Left hindlimb (tissue), 1 donor: ENCODE results near the gene DOCK2.

Experiments
- DNase-seq: peaks from one replicate; pipeline ENCODE4 v3.0.0-alpha.2; 2018

The DOCK2 gene

GRCh38 chr5:169911448-169912212, 274.6 kb downstream of the DOCK2 start:
- DNase-seq: no peak

DNA sequence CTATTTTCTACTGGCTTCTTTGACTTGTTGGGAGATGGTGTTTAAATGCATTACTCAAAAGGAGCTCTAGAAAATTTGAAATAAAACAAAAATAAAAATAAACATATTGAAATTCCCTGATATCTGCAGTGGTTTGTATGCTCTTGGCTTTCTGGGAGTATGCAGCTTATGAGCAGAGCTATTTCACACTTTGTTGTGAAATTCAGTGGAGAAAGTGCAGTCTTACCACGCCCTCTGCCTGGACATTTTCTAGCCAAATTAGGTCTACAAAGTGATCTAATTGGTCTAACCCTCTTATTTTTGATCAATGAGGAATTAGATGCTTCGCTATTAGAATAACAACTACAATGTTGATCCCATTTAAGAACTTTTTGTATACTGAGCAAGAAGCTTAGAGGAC, 276.4 kb downstream of the DOCK2 start:
- DNase-seq: no peak

DNA sequence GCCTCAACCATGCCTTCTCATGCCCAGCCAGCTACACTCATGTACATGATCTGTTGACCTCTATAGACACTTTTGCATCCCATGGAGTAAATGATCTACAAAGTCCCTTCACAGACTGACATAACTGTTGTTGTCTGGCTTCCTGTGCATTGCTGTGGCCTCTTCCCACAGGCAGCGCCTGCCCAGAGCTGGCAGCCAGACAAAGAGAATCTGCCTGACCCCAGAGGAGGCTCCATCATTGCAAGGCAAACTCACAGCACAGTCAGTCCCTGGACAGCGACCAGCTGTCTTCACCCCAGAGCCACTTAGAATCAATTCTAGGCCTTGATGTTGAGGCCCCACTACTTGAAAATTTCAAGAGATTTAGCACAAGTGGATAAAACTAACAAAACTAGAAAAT, 277.7 kb downstream of the DOCK2 start:
- peak; percentile 65 for DNase-seq

DNA sequence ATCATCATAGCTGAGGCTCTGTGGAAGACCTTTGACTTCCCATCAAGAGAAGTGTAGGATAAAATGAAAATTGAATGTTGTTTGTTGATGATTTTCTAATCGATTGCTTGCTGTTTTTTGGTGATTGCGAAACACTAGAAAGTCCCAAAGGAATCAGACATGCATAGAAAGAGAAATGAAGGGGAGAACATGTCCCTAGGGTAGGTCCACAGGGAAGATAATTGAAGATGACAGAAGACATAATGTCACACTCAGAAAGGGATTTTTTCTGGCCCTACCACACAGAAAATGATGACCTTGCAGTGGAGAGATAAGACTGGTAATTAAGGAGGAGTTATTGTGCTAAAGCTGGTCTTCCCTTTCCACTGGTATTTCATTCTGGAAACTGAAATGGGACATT, 280.4 kb downstream of the DOCK2 start:
- no peak for DNase-seq

DNA sequence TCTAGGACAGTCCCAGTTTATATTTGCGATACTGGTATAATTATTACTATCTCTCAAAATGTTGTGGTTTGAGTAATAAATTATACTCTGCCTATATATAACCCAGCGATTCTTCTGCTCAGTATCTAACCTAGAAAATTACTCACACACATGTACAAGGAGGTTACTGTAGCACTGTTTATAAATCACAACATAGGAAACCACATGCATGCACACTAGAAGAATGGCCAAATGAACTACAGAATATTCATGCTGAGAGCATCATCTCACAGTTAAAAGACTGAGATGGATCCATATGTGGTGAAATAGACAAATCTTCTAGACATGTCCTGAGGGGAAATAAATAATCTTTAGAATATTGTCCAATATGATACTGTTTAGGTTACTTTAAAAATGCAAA, 281.2 kb downstream of the DOCK2 start:
- no peak for DNase-seq

DNA sequence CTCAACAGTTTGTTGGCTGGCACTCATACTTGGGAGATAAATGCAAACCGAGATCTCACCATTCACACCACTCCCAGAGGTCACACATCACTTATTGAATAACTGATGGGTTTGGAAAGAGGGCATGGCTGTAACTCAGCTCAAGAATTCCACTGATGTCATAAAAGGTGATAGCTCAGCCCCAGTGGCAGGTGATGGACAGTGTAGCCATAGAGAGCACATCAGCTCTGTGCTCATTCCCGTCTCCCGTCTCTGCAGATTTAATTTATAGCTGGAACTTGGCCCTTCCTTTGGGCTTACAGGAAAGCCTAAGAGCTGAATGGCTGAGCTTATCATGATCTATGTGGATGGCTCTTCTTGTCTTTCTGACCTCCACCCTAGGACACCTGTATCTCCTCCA, 283.4 kb downstream of the DOCK2 start:
- no peak for DNase-seq

DNA sequence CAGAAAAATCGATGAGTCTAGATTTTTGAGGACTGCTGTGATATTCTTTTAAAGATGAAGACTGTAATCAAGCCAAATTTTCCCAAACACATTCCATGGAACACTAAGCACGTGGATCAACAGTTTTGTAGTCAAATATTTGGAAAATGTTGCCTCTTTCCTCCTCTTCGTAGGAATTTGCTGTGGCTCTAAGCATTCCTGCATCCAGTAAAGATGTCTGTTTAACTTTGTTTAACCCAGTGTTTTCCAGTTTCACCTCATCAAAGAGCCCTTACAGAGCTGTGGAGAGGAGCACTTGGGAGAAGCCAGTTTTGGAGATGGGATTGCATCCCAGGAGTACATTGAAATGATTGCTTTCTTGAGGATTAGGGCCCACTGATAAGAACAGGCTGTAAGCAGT, 284.3 kb downstream of the DOCK2 start:
- no peak for DNase-seq

DNA sequence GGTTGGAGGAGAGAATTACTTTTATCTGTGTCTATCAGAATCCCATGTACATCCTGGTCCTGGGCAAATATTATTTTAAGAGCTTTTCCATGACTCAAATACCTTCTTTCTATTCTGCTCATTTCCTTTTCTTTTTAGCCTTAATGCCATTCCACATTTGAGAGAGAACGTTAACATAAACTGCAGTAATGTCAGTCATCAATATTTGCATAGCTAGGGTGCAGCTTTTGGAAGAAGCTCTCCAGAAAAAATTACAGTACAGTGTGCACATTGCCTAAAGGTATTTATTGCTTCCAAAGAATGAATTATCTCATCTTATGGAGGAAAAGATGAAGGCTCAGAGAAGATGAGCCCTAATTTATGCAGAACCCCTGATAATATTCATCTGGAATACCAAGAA, 284.9 kb downstream of the DOCK2 start:
- no peak for DNase-seq

- DNase-seq: no peak
Observed at GRCh38 chr5:169922474-169922873, 285.4 kb downstream of the DOCK2 start.

DNA sequence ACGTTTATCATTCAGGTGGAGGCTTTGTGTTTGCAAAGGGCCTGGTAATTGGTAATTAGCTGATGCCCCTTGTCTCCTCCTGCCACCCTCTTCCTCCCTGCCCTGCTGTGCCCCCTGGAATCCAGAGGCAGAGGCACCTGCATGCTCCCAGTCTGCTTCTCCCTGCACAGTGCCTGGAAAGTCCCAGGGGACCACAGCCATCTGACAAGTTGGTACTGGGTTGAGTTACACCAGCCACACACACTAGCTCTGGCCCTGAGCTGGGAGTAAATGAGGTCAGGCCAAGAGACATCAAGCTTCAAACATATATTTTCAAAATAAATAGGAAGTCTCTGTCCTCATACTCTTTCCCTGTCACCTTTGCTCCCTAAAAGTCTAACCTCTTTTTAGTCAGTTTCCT, 286.9 kb downstream of the DOCK2 start:
- no peak for DNase-seq

- no peak for DNase-seq
Observed at GRCh38 chr5:169933127-169933526, 296.1 kb downstream of the DOCK2 start.

GRCh38 chr5:169933616-169934015, 296.5 kb downstream of the DOCK2 start:
- DNase-seq: no peak

DNA sequence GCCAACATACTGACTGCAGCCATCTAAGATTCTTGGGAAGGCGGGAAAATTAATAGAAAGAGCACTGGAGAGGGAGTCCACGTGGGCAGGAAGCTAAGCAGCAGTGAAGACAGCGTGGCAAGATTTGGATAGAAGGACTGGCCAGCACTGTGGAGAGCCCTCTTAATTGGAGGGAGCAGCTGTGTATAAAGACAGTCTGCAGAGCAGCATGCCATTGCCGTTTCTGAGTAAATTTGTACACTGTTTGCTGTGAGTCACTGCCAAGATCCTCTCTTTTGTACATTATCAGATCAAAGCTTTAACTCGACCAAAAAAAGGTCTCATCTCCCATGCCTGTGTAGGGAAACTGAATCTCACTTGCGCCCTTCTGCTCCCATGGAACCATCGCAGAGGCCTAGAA, 297.9 kb downstream of the DOCK2 start:
- DNase-seq: no peak

DNA sequence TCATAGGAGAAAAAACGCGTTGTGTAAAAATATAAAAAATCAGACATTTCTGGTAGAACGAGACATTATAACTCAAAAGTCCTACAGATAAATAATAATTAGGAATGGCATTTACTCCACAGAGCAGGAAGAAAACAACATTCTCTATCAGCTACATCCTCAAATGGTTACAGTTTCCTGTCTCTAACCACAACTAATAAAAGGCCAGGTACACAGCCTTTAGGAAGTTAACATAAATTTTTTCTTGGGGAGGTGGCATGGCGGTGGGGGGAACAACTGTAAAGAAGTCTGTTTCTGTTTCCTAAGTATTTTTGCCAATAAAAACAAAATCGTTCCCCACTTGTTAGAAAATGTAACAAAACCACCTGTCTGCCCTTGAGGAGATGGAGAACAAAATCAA, 298.7 kb downstream of the DOCK2 start:
- no peak for DNase-seq

DNA sequence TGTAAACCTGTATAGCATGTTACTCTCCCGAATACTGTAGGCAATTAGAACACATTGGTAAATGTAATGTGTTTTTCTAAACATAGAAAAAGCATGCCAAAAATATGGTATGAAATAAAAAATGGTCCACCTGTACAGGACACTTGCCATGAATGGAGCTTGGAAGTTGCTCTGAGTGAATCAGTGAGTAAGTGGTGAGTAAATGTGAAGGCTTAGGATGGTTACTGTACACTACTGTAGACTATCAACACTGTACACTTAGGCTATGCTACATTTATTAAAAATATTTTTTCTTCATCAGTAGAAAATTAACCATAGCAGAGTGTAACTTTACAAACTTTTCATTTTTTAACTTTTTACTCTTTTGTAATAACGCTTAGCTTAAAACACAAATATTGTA, 301.4 kb downstream of the DOCK2 start:
- no peak for DNase-seq

GRCh38 chr5:169939731-169940130, 302.7 kb downstream of the DOCK2 start:
- no peak for DNase-seq

DNA sequence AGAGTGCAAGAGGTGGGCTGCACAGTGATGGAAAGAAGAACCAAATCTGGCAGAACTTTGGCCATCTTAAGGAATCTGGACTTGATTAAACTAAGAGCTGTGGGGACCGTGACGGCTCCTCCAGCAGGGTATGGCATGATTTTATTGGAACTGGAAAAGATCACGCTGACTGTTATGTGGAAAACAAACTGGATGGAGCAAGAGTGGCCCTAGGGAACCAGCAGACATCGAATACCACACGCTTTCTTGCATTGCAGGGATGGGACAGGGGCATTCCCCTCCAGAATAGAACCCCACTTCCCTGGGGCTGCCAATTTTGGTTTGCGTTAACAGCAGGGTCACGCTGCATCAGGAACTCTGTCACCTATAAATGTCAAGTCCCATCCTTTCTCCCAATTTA, 304.5 kb downstream of the DOCK2 start:
- no peak for DNase-seq

GRCh38 chr5:169942181-169942580, 305.1 kb downstream of the DOCK2 start:
- DNase-seq: no peak

DNA sequence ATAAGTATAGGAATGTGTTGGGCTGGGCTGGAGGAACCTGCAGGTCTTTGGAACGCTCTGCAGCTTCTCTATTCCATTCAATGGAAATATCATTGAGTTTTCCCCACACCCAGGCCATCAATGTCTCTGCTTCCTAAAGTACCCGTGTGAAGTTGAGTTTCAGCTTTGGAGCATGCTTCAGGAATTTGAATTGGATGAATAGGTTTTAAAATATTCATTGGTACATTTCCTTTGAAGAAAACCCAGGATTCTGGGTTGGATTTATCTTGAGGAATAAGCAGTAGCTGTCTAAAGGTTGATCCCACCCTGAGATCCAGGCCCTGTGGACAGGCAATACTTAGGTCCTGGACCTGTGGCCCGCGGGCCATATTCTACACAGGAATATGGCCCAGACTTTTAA, 306.0 kb downstream of the DOCK2 start:
- DNase-seq: no peak

DNA sequence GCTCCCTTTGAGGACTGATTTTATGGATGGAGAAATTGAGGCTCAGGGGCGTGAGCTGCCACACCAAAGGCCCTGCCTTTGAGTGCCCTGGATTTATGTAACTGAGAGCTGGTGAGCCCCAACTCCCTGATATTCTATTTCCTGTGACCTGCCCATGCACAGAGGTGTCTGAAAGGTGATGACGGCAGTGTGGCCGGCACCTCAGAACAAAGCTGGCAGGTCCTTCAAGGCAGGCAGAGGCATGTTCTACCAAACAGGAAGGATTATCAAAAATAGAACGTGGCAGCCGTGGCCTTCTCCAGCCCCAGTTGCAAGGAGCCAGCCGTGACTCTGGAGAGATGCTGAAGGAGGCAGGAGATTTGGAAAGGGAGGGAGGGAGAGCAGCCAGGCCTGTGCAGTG, 307.0 kb downstream of the DOCK2 start:
- no peak for DNase-seq

DNA sequence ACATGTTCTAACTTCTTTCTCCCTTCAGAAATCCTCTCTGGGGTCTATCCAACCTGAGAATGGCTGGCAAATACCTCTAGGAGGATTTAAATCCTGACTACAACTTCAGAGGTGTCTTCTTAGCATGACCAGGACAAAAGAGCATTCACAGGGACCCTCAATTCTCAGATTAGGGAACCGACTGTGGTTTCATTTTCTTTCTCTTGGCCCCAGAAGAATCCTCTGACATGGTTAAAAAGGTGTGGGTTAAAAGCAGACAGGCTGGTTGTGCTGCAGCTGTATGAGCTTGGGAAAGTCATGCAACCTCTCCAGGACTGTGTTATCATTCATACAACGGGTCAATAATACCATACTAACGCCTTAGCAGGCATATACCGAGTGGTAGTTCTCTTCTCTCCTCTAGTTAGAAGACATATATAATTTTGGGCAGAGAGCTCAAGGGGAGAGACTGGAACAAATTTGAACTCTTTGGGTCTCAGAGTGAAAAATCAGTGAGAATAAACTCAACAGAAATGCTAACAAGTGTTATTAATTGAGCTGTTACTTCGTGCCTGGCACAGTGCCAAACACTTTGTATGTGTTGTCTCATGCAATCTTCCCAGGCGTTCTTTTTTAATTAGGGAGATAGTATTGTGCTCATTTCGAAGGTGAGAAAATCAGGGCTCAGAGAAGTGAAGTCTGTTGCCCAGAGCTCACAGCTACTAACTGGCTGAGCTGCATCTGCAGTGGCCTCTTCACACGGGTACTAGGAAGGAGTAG, 308.0 kb downstream of the DOCK2 start:
- DNase-seq: no peak

GRCh38 chr5:169945831-169946261, 308.8 kb downstream of the DOCK2 start:
- peak; percentile 44 for DNase-seq

- no peak for DNase-seq
Observed at GRCh38 chr5:169946743-169947295, 309.7 kb downstream of the DOCK2 start.

- DNase-seq: no peak
Observed at GRCh38 chr5:169950333-169950732, 313.3 kb downstream of the DOCK2 start.
